ENCODE data around the gene FGF7.
"Not testable (repeated sequence)": the region's sequence is repeated elsewhere in the genome, so short reads cannot be mapped to it uniquely, and the experiment has no call there.

FGF7 gene

GRCh38 chr15:49495993-49496753, 73.1 kb downstream of the FGF7 start:
- no peak for DNase-seq (ENCODE audit: low read depth)

DNA sequence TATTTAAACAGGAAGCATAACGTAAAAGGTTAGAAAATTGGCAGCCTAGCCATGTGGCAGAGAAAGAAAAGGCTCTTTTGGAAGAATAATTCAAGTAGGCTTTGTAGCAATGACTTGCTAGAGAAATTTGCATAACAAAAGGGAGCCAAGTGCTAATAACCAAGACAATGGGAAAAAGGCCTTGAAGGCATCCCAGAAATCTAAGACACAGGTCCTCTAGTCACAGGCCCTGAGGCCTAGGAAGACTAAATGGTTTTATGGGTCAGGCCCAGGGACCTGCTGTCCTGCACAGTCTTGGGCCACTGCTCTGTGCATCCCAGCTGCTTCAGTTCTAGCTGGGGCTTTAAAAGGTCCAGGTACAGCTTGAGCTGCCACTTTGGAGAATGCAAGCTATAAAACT, 78.5 kb downstream of the FGF7 start:
- DNase-seq (ENCODE audit: low read depth): no peak

DNA sequence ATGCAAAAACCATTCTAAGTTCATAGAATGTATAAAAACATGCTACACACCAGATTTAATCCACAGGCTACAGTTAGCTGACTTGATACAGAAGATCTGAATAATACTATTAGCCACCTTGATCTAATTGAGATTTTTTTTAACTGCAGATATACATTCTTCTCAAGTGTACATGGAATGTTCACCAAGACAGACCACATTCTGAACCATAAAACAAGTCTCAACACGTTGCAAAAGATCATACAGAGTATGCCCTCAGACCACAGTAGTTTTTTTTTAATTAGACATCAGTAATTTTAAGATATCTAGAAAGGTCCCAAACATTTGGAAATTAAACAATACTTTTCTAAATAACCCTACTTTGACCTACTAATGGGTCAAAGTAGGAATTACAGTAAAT, 83.3 kb downstream of the FGF7 start:
- no peak for DNase-seq (ENCODE audit: low read depth)

DNA sequence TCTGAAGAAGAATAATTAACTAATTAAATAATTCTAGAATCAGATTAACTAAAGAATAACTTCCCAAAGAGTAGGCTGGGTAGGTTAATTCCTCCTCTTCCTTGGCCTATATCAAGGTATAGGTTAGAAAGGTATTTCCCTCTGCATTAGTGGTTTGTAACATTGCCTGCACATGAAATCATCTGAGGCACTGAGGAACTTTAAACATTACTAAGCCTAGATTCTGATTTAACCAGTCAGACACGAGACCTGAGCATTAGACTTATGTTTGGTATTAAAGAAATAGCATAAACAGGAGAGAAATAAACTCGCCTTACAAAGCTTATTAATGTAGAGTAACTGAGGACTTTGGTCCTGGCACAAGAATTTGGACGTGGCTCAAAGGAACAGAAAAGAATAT, 84.2 kb downstream of the FGF7 start:
- DNase-seq (ENCODE audit: low read depth): no peak

DNA sequence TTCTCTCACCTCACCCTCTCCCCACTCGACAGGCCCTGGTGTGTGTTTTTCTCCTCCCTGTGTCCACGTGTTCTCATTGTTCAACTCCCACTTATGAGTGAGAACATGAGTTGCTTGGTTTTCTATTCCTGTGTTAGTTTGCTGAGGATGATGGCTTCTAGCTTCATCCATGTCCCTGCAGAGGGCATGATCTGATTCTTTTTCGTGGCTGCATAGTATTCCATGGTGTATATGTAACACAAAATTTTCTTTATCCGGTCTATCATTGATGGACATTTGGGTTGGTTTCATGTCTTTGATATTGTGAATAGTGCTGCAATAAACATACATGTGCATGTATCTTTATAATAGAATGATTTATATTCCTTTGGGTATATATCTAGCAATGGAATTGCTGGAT, 89.7 kb downstream of the FGF7 start:
- not testable (repeated sequence) for DNase-seq (ENCODE audit: low read depth)

DNA sequence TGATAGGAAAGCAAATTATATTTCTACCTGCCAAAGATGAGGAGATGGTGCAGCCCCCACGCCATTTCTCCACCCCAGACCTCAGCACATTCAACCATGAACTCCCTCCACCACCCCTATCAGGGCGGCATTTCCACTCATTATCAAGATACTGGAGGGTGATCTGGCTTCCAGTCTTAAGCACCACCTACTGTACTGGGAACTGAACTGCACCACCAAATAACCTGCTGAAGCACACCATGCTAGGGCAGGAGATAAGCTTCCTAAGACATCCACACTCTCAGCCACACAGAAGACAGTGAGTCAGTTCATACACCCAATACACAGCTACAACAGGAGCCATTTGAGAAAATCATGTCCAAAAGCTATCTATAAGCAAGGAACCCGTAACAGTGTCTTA, 98.8 kb downstream of the FGF7 start:
- no peak for DNase-seq (ENCODE audit: low read depth)

DNA sequence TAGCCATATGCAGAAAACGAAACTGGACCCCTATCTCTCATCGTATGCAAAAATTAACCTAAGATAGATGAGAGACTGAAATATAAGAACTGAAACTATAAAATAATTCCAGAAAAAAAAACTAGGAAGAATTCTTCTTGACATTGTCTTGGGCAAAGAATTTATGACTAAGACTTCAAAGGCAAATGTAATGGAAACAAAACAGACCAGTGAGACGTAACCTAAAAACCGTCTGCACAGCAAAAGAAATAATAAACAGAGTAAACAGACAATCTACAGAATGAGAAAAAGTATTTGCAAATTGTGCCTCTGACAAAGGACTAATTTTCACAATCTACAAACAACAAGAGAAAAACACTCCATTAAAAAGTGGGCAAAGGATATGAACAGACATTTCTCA, 105.2 kb downstream of the FGF7 start:
- no peak for DNase-seq (ENCODE audit: low read depth)

DNA sequence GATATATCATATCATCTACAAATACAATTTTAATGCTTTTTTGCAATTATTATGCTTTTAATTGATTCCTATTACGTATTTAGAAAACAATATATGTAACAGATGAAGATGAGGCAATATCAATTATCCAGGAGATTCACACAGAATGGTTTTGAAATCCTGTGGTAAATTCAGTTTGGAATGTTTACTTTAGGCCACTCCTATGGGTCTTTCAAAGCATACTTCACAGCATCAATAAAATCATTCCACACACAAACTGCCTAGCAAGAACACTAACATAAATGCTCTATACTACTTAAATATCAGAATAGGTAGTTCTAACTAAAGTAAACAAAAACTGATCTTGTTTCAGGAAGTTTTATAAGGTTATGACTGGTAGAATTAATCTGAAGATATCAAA, 107.0 kb downstream of the FGF7 start:
- no peak for DNase-seq (ENCODE audit: low read depth)

Data from activated T-helper 9 cell treated with anti-CD3 and anti-CD28 coated beads, Interleukin-2, amount 50 U/mL, for 16 hours (primary cell).